K562 (cell line): ENCODE measurements around the gene FAM3C. TPM values are rescaled to one million over a fixed set of nuclear protein-coding genes. Genes with fewer than 3 reads are reported as not detected.

Experiments
- ARNT ChIP-seq, 2 experiments: fragments of 450-650 bp; IDR thresholded peaks; 2 replicates each; pipeline ENCODE4 v1.6.1; 2016; ENCODE audit warnings: mild to moderate bottlenecking in 1 of 2
- BRD4 ChIP-seq: fragments of 200-600 bp; sonication (generic); IDR thresholded peaks from 2 replicates; pipeline ENCODE4 v1.6.1; 2017; ENCODE audit warnings: inconsistent platforms
- CBX2 ChIP-seq: fragments of 200-600 bp; sonication (generic); IDR thresholded peaks from one replicate; pipeline ENCODE4 v1.6.1; 2012; ENCODE audit warnings: mild to moderate bottlenecking, low read length, inconsistent platforms; ENCODE audit not compliant: insufficient read depth, poor library complexity, severe bottlenecking
- CREB1 ChIP-seq, 2 experiments: sonication (generic) in 1 of 2; formaldehyde crosslinking in 1 of 2; IDR thresholded peaks; 2 replicates each; pipeline versions ENCODE4 v1.6.1 to v1.8.0; 2012 to 2022; ENCODE audit warnings: inconsistent platforms in 1 of 2, mild to moderate bottlenecking in 1 of 2, missing genetic modification reagents in 1 of 2, moderate library complexity in 1 of 2
- FOXA1 ChIP-seq: fragments of 450-650 bp; IDR thresholded peaks from 2 replicates; pipeline ENCODE4 v1.6.1; 2016; ENCODE audit warnings: mild to moderate bottlenecking, borderline replicate concordance
- HCFC1 ChIP-seq: IDR thresholded peaks from 2 replicates; pipeline ENCODE4 v1.6.1; 2012; ENCODE audit warnings: low read depth, low read length, improper control_type of control experiment
- HLTF ChIP-seq: fragments of 450-650 bp; IDR thresholded peaks from 2 replicates; pipeline ENCODE4 v1.6.1; 2016
- HMG20B ChIP-seq: fragments of 250-450 bp; sonication (Bioruptor Pico); IDR thresholded peaks from 2 replicates; pipeline ENCODE4 v1.5.0; 2021; ENCODE audit warnings: mild to moderate bottlenecking
- HNRNPUL1 ChIP-seq: fragments of 200-400 bp; formaldehyde crosslinking; IDR thresholded peaks from 2 replicates; pipeline ENCODE4 v1.6.1; 2017; ENCODE audit warnings: low read length
- ILF3 ChIP-seq: fragments of 450-650 bp; IDR thresholded peaks from 2 replicates; pipeline ENCODE4 v1.6.1; 2018; ENCODE audit warnings: antibody characterized with exemption, mild to moderate bottlenecking, moderate library complexity, borderline replicate concordance
- MAFK ChIP-seq: IDR thresholded peaks from 2 replicates; pipeline ENCODE4 v1.6.1; 2011; ENCODE audit warnings: low read length, improper control_type of control experiment
- MTA1 ChIP-seq: fragments of 450-650 bp; IDR thresholded peaks from 2 replicates; pipeline ENCODE4 v1.6.1; 2017; ENCODE audit warnings: borderline replicate concordance
- NELFE ChIP-seq: IDR thresholded peaks from 2 replicates; pipeline ENCODE4 v1.6.1; 2011; ENCODE audit warnings: mild to moderate bottlenecking; ENCODE audit not compliant: insufficient read depth, insufficient read length
- RB1 ChIP-seq: fragments of 450-650 bp; IDR thresholded peaks from 2 replicates; pipeline ENCODE4 v1.6.1; 2017; ENCODE audit warnings: low read depth, mild to moderate bottlenecking
- RBM39 ChIP-seq: fragments of 200-400 bp; formaldehyde crosslinking; optimal IDR thresholded peaks from 2 replicates; pipeline ENCODE3; 2018; ENCODE audit warnings: low read depth, low read length
- RHOXF2B ChIP-seq: fragments of 250-450 bp; sonication (Bioruptor Pico); conservative IDR thresholded peaks from 2 replicates; pipeline ENCODE4 v1.5.1; 2021
- SIN3A ChIP-seq, 2 experiments: fragments of 150-350 bp in 1 of 2; IDR thresholded peaks; 2 replicates each; pipeline ENCODE4 v1.6.1; 2011 to 2016; ENCODE audit warnings: borderline replicate concordance in 2 of 2, low read depth in 2 of 2, low read length in 2 of 2, mild to moderate bottlenecking in 2 of 2, moderate library complexity in 2 of 2; ENCODE audit not compliant: control insufficient read depth in 1 of 2
- SMAD1 ChIP-seq: fragments of 150-350 bp; IDR thresholded peaks from 2 replicates; pipeline ENCODE4 v1.6.1; 2014; ENCODE audit warnings: low read length, low read depth; ENCODE audit not compliant: partially characterized antibody
- SMAD3 ChIP-seq: fragments of 450-650 bp; formaldehyde crosslinking; conservative IDR thresholded peaks from 2 replicates; pipeline ENCODE4 v1.4.0; 2020; ENCODE audit warnings: mild to moderate bottlenecking
- SMAD4 ChIP-seq: fragments of 250-450 bp; sonication (Bioruptor Pico); conservative IDR thresholded peaks from 2 replicates; pipeline ENCODE4 v1.8.0; 2021; ENCODE audit warnings: inconsistent platforms, mild to moderate bottlenecking, moderate library complexity
- SMARCE1 ChIP-seq: fragments of 450-650 bp; IDR thresholded peaks from 2 replicates; pipeline ENCODE4 v1.7.1; 2016; ENCODE audit warnings: mild to moderate bottlenecking
- SREBF2 ChIP-seq: sonication (generic); formaldehyde crosslinking; IDR thresholded peaks from 2 replicates; pipeline ENCODE4 v1.4.0; 2020; ENCODE audit warnings: mild to moderate bottlenecking, missing genetic modification reagents
- TCFL5 ChIP-seq: fragments of 250-450 bp; sonication (Bioruptor Pico); conservative IDR thresholded peaks from 2 replicates; pipeline ENCODE4 v1.6.1; 2021; ENCODE audit warnings: mild to moderate bottlenecking, moderate library complexity, matching md5 sums
- ZBTB7A ChIP-seq: IDR thresholded peaks from 2 replicates; pipeline ENCODE4 v1.6.1; 2011; ENCODE audit warnings: low read depth, mild to moderate bottlenecking, low read length, moderate library complexity, borderline replicate concordance; ENCODE audit not compliant: control insufficient read depth
- ZNF586 ChIP-seq: fragments of 450-650 bp; formaldehyde crosslinking; conservative IDR thresholded peaks from 2 replicates; pipeline ENCODE4 v1.4.0; 2020; ENCODE audit warnings: mild to moderate bottlenecking, moderate library complexity
- polyA plus RNA-seq, 8 experiments: library from polyadenylated mRNA; depleted of rRNA in 4 of 8; stranded (reverse) in 5 of 8; unstranded in 3 of 8; fragments of >200 nt; fragmentation: Nextera tagmentation in 2 of 8; fragmentation: Illumina TruSeq in 1 of 8; extraction: Ambion mirVana in 2 of 8; extraction: Trizol in 1 of 8; gene quantifications; 2 replicates each; pipeline versions ENCODE4 v1.2.1 to v1.2.3, GENCODE V29; 2011 to 2014; ENCODE audit warnings: inconsistent platforms in 1 of 8, missing spikeins in 1 of 8
- total RNA-seq, 7 experiments: library from RNA; depleted of rRNA in 6 of 7; stranded (reverse); fragments of >200 nt in 6 of 7; fragmentation: Illumina TruSeq in 2 of 7; extraction: Trizol in 2 of 7; gene quantifications; 2 replicates each; pipeline versions ENCODE4 v1.2.1 to v1.2.3, GENCODE V29; 2011 to 2021; ENCODE audit warnings: low replicate concordance in 1 of 7
- TF ChIP-seq, protein P1 (sequence below): fragments of 450-650 bp; formaldehyde crosslinking; IDR thresholded peaks from 2 replicates; pipeline ENCODE4 v1.4.0; 2020; ENCODE audit warnings: mild to moderate bottlenecking, moderate library complexity
- TF ChIP-seq, protein P2 (sequence below): fragments of 450-650 bp; IDR thresholded peaks from 2 replicates; pipeline ENCODE4 v1.6.1; 2016; ENCODE audit warnings: mild to moderate bottlenecking

FAM3C gene
- total and polyA plus RNA-seq, 9 of the 15 experiments (the other 6 are each of a cell fraction or from before 2014, with no cell fraction given), result 10.6 to 42.6 (median 30.0) TPM

DNA sequence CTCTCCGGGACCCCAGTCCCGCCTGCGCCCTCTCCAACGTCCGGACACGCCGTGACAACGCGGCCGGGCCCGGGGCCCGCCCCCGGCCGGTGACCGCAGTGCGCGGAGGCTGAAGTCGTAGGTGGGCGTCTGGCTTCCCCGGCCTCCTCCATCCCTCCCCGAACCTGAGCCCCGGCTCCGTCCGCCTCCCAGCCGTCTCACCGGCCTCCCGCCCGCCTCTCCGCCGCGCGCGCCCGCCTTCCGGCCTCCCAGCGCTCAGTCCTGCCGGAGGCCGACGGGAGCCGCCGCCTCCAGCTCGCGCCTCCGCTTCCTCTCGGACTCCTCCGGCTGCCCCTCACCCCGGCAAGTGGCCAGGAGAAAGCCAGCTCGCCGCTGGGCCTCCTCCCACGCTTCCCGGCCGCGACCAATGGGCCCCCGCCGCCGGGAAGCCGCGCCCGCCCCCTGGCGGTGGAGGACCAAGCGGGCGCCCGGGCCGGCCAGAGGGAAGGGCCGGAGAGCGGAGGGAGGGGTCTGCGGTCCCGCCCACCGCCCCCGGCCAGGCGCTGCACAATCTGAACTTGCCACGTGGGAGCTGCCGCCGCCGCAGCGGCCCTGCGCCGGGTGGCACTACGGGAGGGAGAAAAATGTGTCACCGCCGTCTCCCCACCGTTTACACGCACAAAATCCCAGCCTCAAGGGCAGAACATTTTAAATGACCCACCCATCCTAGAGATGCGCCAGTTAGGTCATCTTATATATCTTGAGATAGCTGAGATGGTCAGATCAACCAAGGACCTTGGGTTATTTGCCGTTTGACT, at the start of gene FAM3C (continued):
- TF ChIP-seq CREB1 (IDR thresholded peaks at IDR 0.05) (peak; percentile 80), CREB1 (CRISPR knock-in tag; IDR thresholded peaks at IDR 0.05) (peak; percentile 77), SMAD3 (CRISPR knock-in tag) (no peak), HCFC1 (peak; percentile 75), MAFK (no peak), CBX2 (no peak), HNRNPUL1 (no peak), RBM39 (no peak), HMG20B (CRISPR knock-in tag) (no peak), MTA1 (peak; percentile 72), TCFL5 (no peak), SMAD4 (CRISPR knock-in tag) (peak; percentile 94), ZNF586 (CRISPR knock-in tag) (no peak), SREBF2 (CRISPR knock-in tag) (no peak), SMAD1 (peak; percentile 66), ILF3 (peak; percentile 73; the same call in 1 of the 2 replicates), NELFE (no peak), ARNT (IDR thresholded peaks at IDR 0.05) (no peak), FOXA1 (no peak), BRD4 (0 out of 2 replicates have a peak, but pooled peaks have one; percentile 44), RB1 (peak; percentile 99), SMARCE1 (0 out of 2 replicates have a peak, but pooled peaks have one; percentile 47), HLTF (no peak; the same call in 1 of the 2 replicates), RHOXF2B (CRISPR knock-in tag) (no peak), ZBTB7A (peak; percentile 98), SIN3A (IDR thresholded peaks at IDR 0.05; ENCODE audit: borderline replicate concordance in 2 of 2, control insufficient read depth in 1 of 2, low read depth in 2 of 2, low read length in 2 of 2) (peak; percentile 84 to 89; a peak in 3 of 4 replicates)
- TF ChIP-seq, protein P1, sequence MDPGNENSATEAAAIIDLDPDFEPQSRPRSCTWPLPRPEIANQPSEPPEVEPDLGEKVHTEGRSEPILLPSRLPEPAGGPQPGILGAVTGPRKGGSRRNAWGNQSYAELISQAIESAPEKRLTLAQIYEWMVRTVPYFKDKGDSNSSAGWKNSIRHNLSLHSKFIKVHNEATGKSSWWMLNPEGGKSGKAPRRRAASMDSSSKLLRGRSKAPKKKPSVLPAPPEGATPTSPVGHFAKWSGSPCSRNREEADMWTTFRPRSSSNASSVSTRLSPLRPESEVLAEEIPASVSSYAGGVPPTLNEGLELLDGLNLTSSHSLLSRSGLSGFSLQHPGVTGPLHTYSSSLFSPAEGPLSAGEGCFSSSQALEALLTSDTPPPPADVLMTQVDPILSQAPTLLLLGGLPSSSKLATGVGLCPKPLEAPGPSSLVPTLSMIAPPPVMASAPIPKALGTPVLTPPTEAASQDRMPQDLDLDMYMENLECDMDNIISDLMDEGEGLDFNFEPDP (CRISPR knock-in tag), result no peak
- TF ChIP-seq, protein P2, sequence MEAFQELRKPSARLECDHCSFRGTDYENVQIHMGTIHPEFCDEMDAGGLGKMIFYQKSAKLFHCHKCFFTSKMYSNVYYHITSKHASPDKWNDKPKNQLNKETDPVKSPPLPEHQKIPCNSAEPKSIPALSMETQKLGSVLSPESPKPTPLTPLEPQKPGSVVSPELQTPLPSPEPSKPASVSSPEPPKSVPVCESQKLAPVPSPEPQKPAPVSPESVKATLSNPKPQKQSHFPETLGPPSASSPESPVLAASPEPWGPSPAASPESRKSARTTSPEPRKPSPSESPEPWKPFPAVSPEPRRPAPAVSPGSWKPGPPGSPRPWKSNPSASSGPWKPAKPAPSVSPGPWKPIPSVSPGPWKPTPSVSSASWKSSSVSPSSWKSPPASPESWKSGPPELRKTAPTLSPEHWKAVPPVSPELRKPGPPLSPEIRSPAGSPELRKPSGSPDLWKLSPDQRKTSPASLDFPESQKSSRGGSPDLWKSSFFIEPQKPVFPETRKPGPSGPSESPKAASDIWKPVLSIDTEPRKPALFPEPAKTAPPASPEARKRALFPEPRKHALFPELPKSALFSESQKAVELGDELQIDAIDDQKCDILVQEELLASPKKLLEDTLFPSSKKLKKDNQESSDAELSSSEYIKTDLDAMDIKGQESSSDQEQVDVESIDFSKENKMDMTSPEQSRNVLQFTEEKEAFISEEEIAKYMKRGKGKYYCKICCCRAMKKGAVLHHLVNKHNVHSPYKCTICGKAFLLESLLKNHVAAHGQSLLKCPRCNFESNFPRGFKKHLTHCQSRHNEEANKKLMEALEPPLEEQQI, result no peak
